GM12878 (cell line): ENCODE data around the gene ITGB3BP. TPM values are rescaled to one million over a fixed set of nuclear protein-coding genes. Genes with fewer than 3 reads are reported as not detected.

Source experiments
- ATF3 ChIP-seq: IDR thresholded peaks from 2 replicates; pipeline ENCODE4 v1.6.1; 2011; ENCODE audit warnings: low read depth, mild to moderate bottlenecking, low read length, moderate library complexity, borderline replicate concordance; ENCODE audit errors: extremely low read depth
- ATF7 ChIP-seq: fragments of 450-650 bp; IDR thresholded peaks from 2 replicates; pipeline ENCODE4 v1.6.1; 2016; ENCODE audit warnings: low read depth, mild to moderate bottlenecking
- BCL11A ChIP-seq: IDR thresholded peaks from 2 replicates; pipeline ENCODE4 v1.6.1; 2011; ENCODE audit warnings: low read depth, low read length
- CUX1 ChIP-seq: IDR thresholded peaks from 2 replicates; pipeline ENCODE4 v1.6.1; 2012; ENCODE audit warnings: improper control_type of control experiment, low read depth, low read length; ENCODE audit not compliant: insufficient replicate concordance
- ETV6 ChIP-seq, 2 experiments: fragments of 450-650 bp in 1 of 2; IDR thresholded peaks in 1 of 2; conservative IDR thresholded peaks in 1 of 2; 2 replicates each; pipeline ENCODE4 v1.6.1; 2014; ENCODE audit warnings: antibody characterized with exemption in 1 of 2, borderline replicate concordance in 1 of 2, low read depth in 1 of 2, mild to moderate bottlenecking in 1 of 2, moderate library complexity in 1 of 2
- IRF5 ChIP-seq: fragments of 450-650 bp; IDR thresholded peaks from 2 replicates; pipeline ENCODE4 v1.6.1; 2017; ENCODE audit warnings: borderline replicate concordance
- POU2F2 ChIP-seq: IDR thresholded peaks from 3 replicates; pipeline ENCODE4 v1.6.1; 2011; ENCODE audit warnings: low read depth, mild to moderate bottlenecking, low read length, borderline replicate concordance
- PRDM15 ChIP-seq: fragments of 450-650 bp; formaldehyde crosslinking; IDR thresholded peaks from 2 replicates; pipeline ENCODE4 v1.4.0; 2020; ENCODE audit warnings: mild to moderate bottlenecking, moderate library complexity
- RFX5 ChIP-seq: IDR thresholded peaks from 2 replicates; pipeline ENCODE4 v1.6.1; 2011; ENCODE audit warnings: low read depth, low read length, improper control_type of control experiment
- STAT3 ChIP-seq: IDR thresholded peaks from 2 replicates; pipeline ENCODE4 v1.6.1; 2011; ENCODE audit warnings: low read depth, low read length, improper control_type of control experiment
- SUZ12 ChIP-seq: fragments of 200-600 bp; sonication (generic); IDR thresholded peaks from one replicate; pipeline ENCODE4 v1.6.1; 2018; ENCODE audit warnings: antibody characterized with exemption, mild to moderate bottlenecking; ENCODE audit not compliant: unreplicated experiment
- TCF12 ChIP-seq: IDR thresholded peaks from 2 replicates; pipeline ENCODE4 v1.6.1; 2011; ENCODE audit warnings: low read depth, mild to moderate bottlenecking, low read length
- TCF7 ChIP-seq: IDR thresholded peaks from 2 replicates; pipeline ENCODE4 v1.6.1; 2014; ENCODE audit warnings: antibody characterized with exemption, borderline replicate concordance
- USF2 ChIP-seq: IDR thresholded peaks from 2 replicates; pipeline ENCODE4 v1.6.1; 2011; ENCODE audit warnings: low read depth, low read length, improper control_type of control experiment, borderline replicate concordance
- ZBED1 ChIP-seq: IDR thresholded peaks from 2 replicates; pipeline ENCODE4 v1.6.1; 2016; ENCODE audit warnings: borderline replicate concordance
- ZNF217 ChIP-seq: fragments of 450-650 bp; IDR thresholded peaks from 2 replicates; pipeline ENCODE4 v1.6.1; 2017; ENCODE audit warnings: antibody characterized with exemption, mild to moderate bottlenecking
- ZNF384 ChIP-seq: IDR thresholded peaks from 2 replicates; pipeline ENCODE4 v1.6.1; 2012; ENCODE audit warnings: low read depth, mild to moderate bottlenecking, low read length, improper control_type of control experiment, borderline replicate concordance
- polyA plus RNA-seq, 11 experiments: library from polyadenylated mRNA; depleted of rRNA in 4 of 11; unstranded in 6 of 11; stranded (reverse) in 5 of 11; fragments of >200 nt; fragmentation: Nextera tagmentation in 4 of 11; fragmentation: Illumina TruSeq in 1 of 11; extraction: Ambion mirVana in 4 of 11; extraction: Trizol in 1 of 11; gene quantifications; 1 replicate in 1 of 11; 2 replicates in 10 of 11; pipeline versions ENCODE4 v1.2.1 to v1.2.3, GENCODE V29; 2011 to 2016; ENCODE audit warnings: inconsistent platforms in 2 of 11, missing spikeins in 2 of 11, low read depth in 1 of 11
- total RNA-seq, 4 experiments: library from RNA; depleted of rRNA in 3 of 4; stranded (reverse); fragments of >200 nt in 3 of 4; fragmentation: Illumina TruSeq in 1 of 4; extraction: Trizol in 1 of 4; gene quantifications; 2 replicates each; pipeline versions ENCODE4 v1.2.1 to v1.2.3, GENCODE V29; 2013 to 2021

The ITGB3BP gene
- total and polyA plus RNA-seq, 10 of the 15 experiments (the other 5 are each of a cell fraction or from before 2014, with no cell fraction given) = 39.2 to 86.2 (median 61.8) TPM

GRCh38 chr1:63522891-63523728 lies at the start of gene ITGB3BP, which contains the start of gene EFCAB7 (continued):
- TF ChIP-seq TCF7 (peak; percentile 71), USF2 (no peak), ETV6 (conservative IDR thresholded peaks at IDR 0.05 in 1 of 2, IDR thresholded peaks at IDR 0.05 in 1 of 2; ENCODE audit: borderline replicate concordance in 1 of 2, low read depth in 1 of 2) (peak in 1 of 2 experiments; percentile 63; a peak in 1 of 4 replicates), BCL11A (no peak), CUX1 (no peak), POU2F2 (peak; percentile 66; the same call in 1 of the 3 replicates), SUZ12 (no peak), STAT3 (no peak), ZNF217 (0 out of 2 replicates have a peak, but pooled peaks have one; percentile 53), IRF5 (0 out of 2 replicates have a peak, but pooled peaks have one; percentile 23), RFX5 (no peak), TCF12 (peak; percentile 51), ZBED1 (no peak), ATF7 (peak; percentile 88), PRDM15 (CRISPR knock-in tag) (no peak), ZNF384 (no peak), ATF3 (no peak)
